KMS-11 (cell line): ENCODE data around the gene MT2A.

Source experiments
- H2AFZ ChIP-seq: fragments of 200-600 bp; sonication (generic); 2 replicates; pipeline ENCODE4 v1.6.1; 2016; ENCODE audit warnings: antibody characterized with exemption, mixed run types, low read depth
- H3K27ac ChIP-seq: fragments of 200-600 bp; sonication (generic); 2 replicates; pipeline ENCODE4 v1.6.1; 2016; ENCODE audit warnings: mild to moderate bottlenecking, mixed run types
- H3K27me3 ChIP-seq: fragments of 200-600 bp; sonication (generic); 2 replicates; pipeline ENCODE4 v1.6.1; 2017; ENCODE audit warnings: mild to moderate bottlenecking, low read depth, mixed run types, moderate library complexity; ENCODE audit not compliant: insufficient read depth
- H3K36me3 ChIP-seq: fragments of 200-600 bp; sonication (generic); 2 replicates; pipeline ENCODE4 v1.6.1; 2017; ENCODE audit warnings: mild to moderate bottlenecking, mixed run types; ENCODE audit not compliant: insufficient read depth
- H3K4me1 ChIP-seq: fragments of 200-600 bp; sonication (generic); 2 replicates; pipeline ENCODE4 v1.6.1; 2016; ENCODE audit warnings: mild to moderate bottlenecking, low read depth, mixed run types; ENCODE audit not compliant: poor library complexity, severe bottlenecking
- H3K4me2 ChIP-seq: fragments of 200-600 bp; sonication (generic); 2 replicates; pipeline ENCODE4 v1.7.0; 2016; ENCODE audit warnings: mild to moderate bottlenecking, mixed run types
- H3K4me3 ChIP-seq: fragments of 200-600 bp; sonication (generic); IDR thresholded peaks from 2 replicates; pipeline ENCODE4 v1.6.1; 2017; ENCODE audit warnings: low read depth, low read length, mixed read lengths; ENCODE audit not compliant: insufficient read depth
- H3K79me2 ChIP-seq: fragments of 200-600 bp; sonication (generic); 2 replicates; pipeline ENCODE4 v1.6.1; 2016; ENCODE audit warnings: low read depth, mixed run types; ENCODE audit not compliant: insufficient read depth
- H3K9ac ChIP-seq: fragments of 200-600 bp; sonication (generic); 2 replicates; pipeline ENCODE4 v1.6.1; 2016; ENCODE audit warnings: mild to moderate bottlenecking, mixed run types
- H4K20me1 ChIP-seq: fragments of 200-600 bp; sonication (generic); 2 replicates; pipeline ENCODE4 v1.6.1; 2016; ENCODE audit warnings: mild to moderate bottlenecking, mixed run types; ENCODE audit not compliant: insufficient read depth
- TF ChIP-seq, protein P1 (sequence below): fragments of 200-600 bp; sonication (generic); conservative IDR thresholded peaks from 2 replicates; pipeline ENCODE4 v1.6.1; 2017; ENCODE audit warnings: low read depth, mild to moderate bottlenecking, antibody characterized with exemption, low read length, moderate library complexity, mixed read lengths

MT2A gene

DNA sequence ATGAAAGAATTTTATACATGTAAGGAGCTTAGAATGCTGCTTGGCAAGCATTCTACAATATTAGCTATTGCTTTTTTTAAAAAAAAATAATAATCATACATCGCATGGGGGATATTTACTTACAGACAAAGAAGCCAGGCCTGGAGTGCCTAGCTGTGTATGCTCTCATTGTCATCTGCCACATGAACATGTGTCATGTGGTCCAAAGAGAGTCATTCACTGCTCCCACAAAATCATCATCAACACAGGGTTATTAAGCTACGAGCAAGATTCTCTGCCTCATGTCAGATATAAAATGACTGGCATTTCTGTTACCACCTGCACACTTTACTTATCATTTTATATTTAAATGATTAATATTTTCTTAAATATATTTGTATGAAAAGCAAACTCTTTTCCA lies 15.3 kb downstream of the MT2A start:
- TF ChIP-seq, protein P1, sequence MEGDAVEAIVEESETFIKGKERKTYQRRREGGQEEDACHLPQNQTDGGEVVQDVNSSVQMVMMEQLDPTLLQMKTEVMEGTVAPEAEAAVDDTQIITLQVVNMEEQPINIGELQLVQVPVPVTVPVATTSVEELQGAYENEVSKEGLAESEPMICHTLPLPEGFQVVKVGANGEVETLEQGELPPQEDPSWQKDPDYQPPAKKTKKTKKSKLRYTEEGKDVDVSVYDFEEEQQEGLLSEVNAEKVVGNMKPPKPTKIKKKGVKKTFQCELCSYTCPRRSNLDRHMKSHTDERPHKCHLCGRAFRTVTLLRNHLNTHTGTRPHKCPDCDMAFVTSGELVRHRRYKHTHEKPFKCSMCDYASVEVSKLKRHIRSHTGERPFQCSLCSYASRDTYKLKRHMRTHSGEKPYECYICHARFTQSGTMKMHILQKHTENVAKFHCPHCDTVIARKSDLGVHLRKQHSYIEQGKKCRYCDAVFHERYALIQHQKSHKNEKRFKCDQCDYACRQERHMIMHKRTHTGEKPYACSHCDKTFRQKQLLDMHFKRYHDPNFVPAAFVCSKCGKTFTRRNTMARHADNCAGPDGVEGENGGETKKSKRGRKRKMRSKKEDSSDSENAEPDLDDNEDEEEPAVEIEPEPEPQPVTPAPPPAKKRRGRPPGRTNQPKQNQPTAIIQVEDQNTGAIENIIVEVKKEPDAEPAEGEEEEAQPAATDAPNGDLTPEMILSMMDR = no peak
- Histone ChIP-seq H3K9ac (no peak overlapping the region), H3K4me2 (no peak overlapping the region), H3K79me2 (no peaks in the 10 kb centered on the region), H3K27ac (no peak overlapping the region), H4K20me1 (no peaks in the 10 kb centered on the region), H2AFZ (no peak overlapping the region), H3K4me1 (no peaks in the 10 kb centered on the region), H3K36me3 (no peaks in the 10 kb centered on the region), H3K27me3 (no peaks in the 10 kb centered on the region), H3K4me3 (no peak overlapping the region)

DNA sequence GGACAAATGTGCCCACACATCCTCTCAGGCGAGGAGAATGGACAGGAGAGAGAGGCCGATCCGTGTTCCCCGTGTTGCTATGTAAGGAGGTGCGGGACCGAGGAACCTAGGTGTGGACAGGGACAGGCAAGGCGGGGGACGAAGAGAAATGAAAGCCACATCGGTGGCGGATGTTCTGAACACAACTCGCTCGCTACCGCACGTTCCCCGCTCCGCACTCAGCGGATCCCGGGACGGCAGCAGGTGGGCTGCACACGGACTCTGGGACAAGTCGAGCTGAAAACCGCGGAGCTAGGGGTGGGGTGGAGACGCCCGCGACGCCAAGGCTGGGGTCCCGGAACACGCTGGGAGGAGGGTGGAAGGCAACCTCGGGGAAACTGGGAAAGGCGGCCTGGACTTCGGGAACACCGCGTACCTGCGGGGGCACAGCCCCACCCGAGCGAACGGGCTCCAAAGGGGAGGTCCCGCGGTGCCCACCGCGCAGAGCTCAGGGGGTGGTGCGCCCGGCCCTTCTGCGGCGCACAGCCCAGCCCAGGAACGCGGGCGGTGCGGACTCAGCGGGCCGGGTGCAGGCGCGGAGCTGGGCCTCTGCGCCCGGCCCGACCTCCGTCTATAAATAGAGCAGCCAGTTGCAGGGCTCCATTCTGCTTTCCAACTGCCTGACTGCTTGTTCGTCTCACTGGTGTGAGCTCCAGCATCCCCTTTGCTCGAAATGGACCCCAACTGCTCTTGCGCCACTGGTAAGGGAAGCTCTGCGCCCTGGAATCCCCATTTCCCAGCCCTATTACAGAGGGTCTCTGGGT lies 17.0 kb downstream of the MT2A start, which contains the start of gene MT1E:
TSS of gene MT1E (plus strand) at position 642 of the 803 bp plus-strand sequence. CDS start at position 713, 71 bp downstream.
- Histone ChIP-seq H3K27ac (no peak within 1 kb of the TSS), H3K79me2 (no peaks in the 10 kb centered on the region), H3K27me3 (no peaks in the 10 kb centered on the region), H3K4me3 (no peak within 1 kb of the TSS), H3K36me3 (no peaks in the 10 kb centered on the region), H4K20me1 (no peaks in the 10 kb centered on the region), H2AFZ (no peak within 1 kb of the TSS), H3K4me2 (no peak within 1 kb of the TSS), H3K9ac (no peak within 1 kb of the TSS), H3K4me1 (no peaks in the 10 kb centered on the region)
- TF ChIP-seq, protein P1 = no peak

DNA sequence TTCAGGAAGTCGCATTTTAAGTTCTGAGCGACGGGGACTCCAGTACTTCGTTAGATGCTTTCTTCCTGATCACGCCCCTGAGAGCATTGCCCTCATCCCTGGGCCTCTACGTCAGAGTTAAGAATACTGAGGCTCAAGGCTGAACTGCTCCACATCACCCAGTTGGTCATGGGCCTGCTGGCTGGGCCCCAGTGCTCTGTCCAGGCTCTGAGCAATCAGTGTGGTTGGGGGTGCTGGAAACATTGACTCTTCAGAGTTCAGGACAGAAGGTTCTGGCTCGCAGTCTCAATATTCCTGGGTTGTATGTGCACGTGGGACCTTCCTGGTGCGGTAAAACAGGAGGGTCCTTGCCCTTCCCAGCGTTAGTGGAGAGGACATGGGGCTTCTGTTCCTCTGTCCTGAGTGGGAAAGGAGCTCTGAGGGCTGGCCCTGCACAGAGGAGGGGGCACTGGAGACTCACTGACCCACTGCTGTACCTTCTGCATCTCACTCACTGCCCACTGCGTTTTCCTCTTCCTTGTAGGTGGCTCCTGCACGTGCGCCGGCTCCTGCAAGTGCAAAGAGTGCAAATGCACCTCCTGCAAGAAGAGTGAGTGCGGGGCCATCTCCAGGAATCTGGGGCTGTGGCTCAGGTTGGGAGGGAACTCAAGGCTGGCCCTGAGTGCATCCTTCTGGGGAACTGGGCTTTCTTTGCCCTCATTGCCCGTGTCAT lies 17.7 kb downstream of the MT2A start:
- Histone ChIP-seq H3K27me3 (no peaks in the 10 kb centered on the region), H3K9ac (no peak overlapping the region), H3K27ac (no peak overlapping the region), H3K4me3 (no peak overlapping the region), H3K4me2 (no peak overlapping the region), H3K4me1 (no peaks in the 10 kb centered on the region), H3K36me3 (no peaks in the 10 kb centered on the region), H3K79me2 (no peaks in the 10 kb centered on the region), H2AFZ (no peak overlapping the region), H4K20me1 (no peaks in the 10 kb centered on the region)
- TF ChIP-seq, protein P1 = no peak

DNA sequence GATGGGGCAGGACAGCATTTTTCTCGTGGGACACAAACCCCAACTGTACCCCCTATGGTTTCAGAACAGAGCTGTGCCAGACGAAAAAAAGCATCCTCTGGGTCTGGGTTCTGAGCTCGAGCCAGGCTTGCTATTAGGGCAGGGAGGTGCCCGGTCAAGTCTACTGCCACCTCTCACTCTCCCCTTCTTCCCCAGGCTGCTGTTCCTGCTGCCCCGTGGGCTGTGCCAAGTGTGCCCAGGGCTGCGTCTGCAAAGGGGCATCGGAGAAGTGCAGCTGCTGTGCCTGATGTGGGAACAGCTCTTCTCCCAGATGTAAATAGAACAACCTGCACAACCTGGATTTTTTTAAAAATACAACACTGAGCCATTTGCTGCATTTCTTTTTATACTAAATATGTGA lies 18.3 kb downstream of the MT2A start:
- H3K36me3 ChIP-seq = no peaks in the 10 kb centered on the region
- H4K20me1 ChIP-seq = no peaks in the 10 kb centered on the region
- no peak overlapping the region for H3K27ac ChIP-seq
- no peak overlapping the region for H2AFZ ChIP-seq
- no peaks in the 10 kb centered on the region for H3K79me2 ChIP-seq
- no peak overlapping the region for H3K4me2 ChIP-seq
- H3K4me1 ChIP-seq = no peaks in the 10 kb centered on the region
- H3K4me3 ChIP-seq = no peak overlapping the region
- H3K27me3 ChIP-seq = no peaks in the 10 kb centered on the region
- TF ChIP-seq, protein P1 = no peak
- no peak overlapping the region for H3K9ac ChIP-seq
